ENCODE data around the gene TAF4.

The TAF4 gene

DNA sequence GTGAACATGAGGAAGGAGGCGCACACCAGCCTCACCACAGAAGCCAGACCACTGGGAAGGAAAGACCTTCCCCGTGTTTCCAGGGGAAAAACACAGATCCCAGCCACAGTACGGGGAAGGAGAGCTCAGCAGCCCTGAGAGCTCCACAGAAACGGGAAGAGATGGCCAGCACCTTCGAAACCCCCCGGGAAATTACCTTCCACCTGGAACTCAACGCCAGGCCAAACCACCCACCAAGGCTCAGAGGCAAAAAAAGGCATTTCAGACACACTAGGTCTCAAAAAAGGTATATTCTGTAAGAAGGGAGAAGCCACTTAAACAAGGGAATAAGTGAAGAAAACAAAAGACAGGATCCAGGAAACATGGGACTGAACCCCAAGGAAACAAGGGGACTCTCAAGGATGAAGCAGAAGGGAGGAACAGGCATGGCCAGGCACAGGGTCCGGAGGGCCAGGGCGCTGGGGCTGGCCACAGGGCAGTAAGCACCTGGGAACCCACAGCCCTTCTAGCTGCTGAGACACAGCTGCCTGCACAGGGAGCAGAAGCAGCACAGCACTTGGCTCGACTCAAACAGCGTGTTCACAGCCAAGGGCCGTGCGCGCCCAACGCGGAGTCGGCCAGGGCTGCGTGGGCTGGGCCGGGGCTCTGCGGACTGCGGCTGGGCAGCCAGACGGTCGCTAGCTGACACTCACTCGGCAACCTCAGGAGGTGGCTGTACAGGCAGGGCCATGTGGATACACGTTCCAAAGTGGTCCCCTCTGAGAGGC lies 44.6 kb downstream of the TAF4 start:
- DNase-seq (ENCODE audit: low read depth in 2 of 2) = no peak

DNA sequence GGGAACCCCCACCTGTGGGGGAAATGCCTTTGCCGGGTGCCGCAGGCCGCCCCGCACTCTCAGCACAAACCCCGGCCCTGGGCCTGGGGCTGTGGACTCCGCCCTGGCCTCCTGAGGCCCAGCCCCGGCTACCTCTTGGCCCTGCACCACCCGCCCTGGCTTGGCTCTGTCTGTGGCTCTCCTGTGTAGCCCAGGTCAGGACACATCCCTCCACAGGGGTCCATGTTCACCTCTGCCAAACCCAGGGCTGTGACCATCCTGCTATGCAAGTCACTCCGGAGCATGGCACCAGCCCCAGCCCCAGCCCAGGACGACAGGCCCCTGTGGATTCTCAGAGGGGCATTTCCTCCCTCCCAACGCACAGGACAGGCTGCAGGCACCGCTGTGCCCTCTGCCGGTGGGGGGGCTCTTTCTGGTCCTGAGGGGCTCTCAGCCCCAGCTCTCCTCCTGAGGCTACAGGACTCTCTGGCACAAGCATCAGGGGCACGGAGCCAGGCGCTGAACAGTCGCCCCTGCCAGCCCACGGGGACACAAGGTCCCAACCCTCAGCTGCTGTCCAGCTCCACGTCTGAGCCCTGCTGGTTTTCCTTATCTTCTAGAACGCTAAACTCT lies 45.7 kb downstream of the TAF4 start:
- DNase-seq (ENCODE audit: low read depth in 2 of 2) = no peak

DNA sequence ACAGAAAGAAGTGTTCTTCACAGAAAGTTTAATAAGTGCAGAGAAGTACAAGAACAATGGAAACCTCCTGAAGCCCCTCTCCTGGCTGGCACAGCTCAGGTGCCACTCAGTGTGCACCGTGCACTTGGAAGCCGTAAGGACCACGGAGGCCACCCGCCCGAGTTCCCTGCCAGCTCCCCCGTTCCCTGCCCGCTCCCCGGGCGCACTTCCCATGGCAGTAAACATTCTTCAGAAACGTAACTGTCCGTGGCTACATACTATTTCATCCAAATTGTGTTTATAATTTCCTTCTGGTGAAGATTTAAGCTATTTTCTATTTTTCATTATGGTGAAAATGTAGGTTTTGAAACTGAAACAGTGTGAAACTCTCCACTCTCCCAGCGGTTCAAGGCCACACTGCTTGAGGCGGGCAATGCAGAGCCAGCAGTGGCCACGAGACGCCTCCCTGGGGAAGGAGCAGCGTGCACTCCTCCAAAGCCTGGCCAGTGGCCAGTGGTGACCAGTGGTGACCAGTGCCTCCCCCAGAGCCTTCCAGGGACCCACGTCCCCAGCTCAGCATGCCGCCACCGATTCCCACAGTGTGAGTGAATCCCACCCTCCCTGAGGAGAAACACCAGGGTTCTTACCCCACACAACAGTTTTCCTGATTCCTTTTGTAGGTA lies 46.4 kb downstream of the TAF4 start:
- DNase-seq (ENCODE audit: low read depth in 2 of 2) = no peak

DNA sequence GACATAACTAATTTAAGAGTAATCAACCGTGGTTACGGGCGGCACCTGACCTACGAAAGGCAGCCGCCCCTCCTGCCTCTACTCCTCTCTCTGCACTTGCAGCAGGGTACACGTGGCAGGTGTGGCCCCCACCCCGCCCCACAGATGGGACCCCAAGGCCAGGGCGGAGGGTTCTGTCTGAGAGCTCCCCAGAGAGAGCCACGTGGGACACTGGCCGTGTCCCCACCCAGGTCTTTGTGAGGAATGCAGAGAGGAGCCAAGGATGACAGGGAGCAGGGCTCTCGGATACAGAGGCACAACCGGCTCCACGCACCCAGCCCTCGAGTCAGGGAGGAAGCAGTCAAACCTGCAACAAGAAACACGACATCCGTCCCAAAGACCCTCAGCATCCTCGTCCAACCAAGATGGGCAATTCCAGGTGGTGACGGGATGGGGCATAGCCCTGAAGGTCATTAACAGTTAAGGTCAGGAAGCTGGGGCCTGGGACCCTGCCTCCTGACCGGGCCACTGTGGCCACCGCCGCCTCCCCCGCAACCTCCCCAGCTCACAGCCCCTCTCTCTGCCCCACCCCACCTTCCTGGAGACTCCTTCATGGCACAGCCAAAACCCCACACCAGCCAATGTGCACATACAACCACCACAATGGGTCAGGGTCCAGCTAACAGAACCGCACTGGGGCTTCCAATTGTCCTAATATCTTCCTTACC lies 47.1 kb downstream of the TAF4 start:
- DNase-seq (ENCODE audit: low read depth in 2 of 2) = no peak

DNA sequence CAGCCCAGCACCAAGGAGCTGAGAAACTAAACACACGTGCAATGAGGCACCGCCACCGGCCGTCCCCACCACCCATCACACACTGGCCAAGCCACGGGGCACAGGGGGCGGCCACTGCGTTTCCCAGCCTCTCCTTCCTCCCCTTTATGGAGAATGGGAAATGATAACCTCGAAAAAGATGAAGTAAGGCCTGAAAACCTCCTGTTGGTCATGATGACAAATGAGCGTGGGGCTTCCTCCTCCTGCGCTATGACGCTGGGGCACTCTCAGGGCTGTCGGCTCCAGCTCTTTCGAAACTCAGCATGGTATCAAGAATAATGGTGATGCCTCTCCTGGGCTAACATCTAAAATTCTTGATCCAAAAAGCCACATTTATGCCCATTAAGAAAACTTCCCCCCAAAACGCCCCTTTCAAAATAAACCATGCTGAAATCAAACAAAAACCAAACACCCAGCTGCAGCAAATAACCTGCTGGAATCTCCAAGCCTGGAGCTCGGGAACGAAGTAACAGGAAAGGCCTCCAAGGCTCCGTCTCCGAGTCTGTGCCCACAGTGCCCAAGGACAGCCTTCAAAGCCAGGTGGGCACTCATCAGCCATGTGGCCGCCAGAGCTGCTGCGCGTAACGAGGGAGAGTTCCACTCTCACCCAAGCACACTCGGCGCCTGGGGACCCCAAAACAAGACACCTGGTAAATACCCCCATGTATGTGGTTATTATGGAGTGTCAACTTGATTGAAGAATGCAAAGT lies 50.0 kb downstream of the TAF4 start:
- no peak for DNase-seq (ENCODE audit: low read depth in 2 of 2)

DNA sequence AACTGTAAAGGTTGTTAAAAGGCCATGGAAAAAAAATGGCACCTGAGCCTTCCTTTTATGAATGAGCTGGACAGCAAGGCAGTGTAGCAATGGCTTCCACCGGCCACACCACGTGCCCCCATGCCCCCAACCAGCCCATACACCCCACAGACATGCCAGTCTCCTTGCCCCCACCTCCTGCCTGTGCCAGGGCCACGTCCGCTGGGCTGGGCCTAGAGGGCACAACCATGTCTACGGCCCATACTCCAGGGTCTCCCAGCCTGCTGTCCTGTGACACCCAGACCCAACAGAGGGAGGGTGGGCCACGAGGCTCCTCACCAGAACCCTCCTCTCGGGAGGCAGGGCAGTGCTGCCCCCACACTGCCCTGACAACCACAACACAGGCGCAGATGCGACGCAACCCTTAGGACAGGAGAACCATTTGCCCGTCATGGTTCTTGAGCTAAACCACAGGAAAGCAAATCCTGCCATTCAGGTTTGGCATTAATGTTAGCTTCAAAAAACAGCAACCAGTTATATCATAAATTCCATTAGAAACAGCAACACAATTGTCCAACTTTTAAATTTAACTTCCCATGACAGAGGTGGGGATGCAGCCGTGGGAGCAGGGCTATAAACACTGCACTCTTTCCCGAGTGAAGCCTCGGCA lies 50.7 kb downstream of the TAF4 start:
- no peak for DNase-seq (ENCODE audit: low read depth in 2 of 2)

DNA sequence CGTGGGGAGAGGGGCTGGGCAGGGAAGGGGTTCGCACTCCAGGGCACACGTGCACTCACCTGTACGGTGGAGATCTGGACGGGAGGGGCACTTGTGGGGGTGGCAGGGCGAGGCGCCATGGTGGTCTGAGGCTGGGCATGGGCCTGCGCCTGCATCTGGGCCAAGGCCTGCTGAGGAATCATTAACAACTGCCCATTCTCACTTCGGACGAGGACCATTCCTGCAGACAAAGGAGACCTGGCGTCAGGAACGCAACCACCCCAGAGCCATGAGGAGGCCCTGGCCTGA lies 51.2 kb downstream of the TAF4 start:
- no peak for DNase-seq (ENCODE audit: low read depth in 2 of 2)

DNA sequence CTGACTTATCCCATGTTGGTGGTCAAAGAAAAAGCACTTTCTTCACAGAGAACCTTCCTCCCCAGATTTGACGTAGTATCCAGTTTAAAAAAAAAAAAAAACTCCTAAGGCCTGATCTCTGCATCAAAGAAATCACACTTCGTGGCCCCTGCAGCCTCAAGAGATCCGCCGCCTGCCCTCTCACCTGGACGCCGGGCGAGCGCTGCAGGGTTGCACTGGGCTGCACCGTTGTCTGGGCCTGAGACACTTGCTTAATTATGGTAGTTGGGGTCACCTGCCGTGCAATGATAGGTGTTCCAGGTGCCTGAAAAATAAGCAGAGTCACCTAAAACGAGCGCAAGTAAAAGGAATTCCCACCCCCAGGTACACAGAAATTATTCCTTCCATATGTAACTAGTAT lies 53.0 kb downstream of the TAF4 start:
- DNase-seq (ENCODE audit: low read depth in 2 of 2) = no peak

DNA sequence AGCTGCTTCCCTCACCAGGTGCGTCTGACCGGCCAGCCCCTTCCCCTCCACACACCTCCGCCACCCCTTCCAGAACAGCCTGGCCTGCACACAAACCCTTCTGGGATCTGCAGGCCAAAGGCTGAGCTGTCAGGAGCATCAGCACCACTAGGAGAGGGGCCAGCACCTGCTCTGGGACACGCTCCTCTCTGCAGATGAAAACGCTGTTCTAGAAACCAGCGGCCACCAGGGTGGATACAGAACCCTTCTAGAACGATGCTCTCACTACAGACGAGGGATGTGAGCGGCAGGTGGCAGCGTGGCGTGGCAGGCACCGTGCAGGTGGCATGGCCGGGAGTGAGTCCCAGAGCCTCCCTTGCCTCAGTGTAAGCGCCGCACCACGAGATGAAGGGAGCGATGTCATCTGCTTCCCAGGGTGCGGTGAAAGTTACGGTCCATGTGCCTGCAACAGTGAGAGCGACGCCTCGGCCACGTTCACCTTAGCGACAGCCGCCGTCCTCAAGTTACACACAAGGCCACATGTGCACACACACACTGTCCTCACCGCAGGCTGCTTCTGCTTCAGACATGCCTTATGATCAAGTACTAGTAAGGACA lies 53.6 kb downstream of the TAF4 start:
- DNase-seq (ENCODE audit: low read depth in 2 of 2) = no peak

DNA sequence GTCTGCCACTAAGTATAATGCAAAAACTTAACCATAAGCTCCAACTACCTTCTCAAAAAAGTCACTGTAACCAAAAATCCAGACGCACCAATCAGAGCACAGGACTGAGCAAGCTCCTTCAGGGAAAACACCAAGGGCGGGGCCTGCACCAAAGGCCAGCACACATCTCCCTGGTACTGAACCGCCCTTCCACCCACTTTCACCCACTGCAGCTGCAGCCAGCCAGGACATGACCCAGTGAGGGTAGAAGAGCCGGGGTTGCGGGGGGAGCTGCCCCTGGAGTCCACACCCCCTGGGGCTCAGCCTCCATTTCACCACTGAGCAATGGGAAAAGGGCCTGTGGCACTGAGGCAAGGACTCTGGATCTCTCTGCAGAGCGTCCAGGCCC lies 54.3 kb downstream of the TAF4 start:
- DNase-seq (ENCODE audit: low read depth in 2 of 2) = no peak

DNA sequence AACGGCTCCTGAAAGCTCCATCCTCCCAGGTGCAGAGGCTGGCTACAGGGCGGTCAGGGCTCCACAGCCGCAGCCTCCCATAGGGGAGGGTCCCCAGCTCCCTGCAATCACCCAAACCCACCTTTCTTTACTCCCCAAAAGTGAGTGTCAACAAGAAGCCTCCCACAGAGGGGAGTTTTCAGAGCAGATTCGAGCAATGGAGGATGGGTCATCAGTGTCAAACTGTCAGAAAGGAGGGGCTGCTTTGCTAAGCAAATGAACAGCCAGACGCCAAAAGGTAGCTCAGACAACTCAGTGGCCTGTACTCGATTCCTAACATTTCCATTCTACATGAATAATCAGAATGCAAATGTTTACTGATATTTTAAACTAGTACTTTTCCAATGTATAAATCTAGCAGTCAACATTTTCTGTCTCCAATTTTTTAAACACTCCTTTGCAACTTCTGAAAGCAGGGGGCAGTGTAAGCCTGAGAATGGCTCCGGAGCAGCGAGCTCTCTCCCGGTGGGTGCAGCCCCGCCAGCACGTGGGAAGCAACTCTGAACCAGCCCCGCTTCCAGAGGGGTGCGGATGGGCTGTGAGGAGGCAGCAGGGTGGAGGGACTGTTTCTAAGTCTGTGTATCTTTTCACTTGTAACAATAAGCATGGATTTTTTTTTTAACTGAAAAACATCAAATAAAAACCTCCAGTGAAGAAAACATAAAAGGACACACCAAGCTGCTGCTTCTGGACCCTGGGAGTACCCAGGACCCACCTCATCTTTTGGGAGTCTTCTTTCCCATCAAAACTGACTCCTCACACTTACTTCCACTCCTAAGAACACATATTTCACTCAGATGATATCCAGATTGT lies 54.9 kb downstream of the TAF4 start:
- peak; percentile 20 to 33 for DNase-seq (ENCODE audit: low read depth in 2 of 2)

DNA sequence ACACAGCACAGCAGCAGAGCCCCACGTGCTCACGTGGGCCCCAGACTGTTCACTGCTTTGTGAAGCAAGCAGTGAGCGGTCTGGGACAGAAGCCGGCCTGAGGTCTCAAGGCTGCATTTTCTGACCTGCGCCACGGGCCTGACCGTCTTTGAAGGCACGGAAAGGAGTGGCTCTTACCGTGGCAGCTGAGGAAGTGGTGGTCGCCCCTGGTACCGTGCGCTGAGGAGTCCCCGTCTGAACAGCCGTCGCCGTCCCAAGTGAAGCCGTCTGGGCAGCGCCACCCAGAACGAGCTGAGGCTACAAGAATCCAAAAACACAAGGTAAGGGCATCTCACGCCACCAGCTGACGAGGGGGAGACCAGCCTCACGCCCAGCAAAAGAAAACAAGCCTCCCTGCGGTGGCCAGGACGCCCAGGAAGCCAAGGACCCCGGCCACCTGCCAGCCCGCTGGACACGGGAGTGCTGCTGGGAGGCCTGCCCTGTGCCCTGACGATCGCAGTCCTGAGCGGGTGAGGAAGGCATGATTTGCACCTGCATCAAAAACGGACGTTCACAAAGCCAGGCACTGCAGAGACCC lies 55.7 kb downstream of the TAF4 start:
- DNase-seq (ENCODE audit: low read depth in 2 of 2) = no peak

DNA sequence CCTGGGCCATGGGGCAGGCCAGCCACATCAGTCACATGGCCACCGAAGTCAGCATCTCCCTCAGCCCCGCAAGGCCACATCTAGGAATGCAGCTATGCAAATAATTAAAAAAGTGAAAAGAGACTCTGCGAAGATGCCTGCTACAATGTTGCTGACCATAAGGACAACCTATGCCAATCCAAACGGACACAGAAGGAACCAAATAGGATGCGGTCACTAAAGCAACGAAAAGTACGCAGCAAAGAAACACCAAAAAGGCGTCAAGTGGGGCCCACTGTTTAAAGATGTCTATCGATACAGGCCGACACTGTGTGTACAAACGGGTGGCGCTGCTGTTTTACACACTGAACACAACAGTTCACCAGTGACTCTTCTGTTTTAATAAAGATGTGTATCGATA lies 56.4 kb downstream of the TAF4 start:
- DNase-seq (ENCODE audit: low read depth in 2 of 2) = no peak

DNA sequence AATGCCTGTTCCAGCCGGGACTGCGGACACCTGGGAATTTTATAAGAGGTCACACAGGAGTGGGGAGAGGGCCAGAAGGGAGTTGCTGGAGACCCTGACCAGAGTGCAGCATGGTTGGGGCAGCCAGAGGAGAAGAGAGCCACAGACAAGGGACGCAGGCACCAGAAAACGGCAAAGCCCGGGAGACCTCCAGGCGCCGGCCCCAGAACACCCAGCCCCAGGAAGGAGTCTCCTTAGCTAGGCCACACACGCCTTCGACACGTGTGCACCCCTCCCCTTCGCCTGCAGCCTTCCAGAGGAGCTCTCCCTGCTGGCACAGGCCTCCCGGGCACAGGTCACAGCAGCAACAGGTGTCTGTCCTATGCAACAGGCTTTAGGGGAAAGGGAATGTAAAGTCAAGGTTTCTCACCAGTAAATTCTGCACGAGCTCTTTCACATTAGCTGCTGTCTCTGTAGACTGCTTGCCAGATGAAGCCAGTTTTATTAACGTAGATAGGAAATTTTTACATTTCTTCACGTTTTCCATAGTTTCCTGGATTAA lies 57.0 kb downstream of the TAF4 start:
- DNase-seq (ENCODE audit: low read depth in 2 of 2) = no peak

DNA sequence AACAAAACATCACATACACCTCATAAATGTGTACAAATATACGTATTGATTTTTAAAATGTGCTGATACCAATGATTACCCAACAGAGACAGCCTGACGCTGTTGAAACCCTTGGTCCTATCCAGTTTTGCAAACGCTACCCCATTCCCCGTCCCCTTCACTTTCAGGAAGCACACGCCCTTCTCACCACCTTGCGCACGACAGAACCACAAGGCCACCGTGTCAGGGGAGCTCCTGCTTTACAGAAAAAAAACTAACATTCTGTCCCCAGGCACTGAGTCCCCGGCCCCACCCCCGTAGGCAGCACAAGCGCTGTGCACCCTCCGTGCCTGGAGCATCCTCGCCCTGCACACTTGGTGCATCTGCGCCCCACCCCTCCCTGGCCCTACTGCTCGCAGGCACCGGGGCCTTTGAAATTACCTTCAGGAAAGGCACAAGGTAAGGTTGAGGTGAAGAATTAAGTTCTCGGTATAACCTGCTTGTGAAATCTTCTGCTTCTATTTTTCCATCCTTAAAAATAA lies 58.5 kb downstream of the TAF4 start:
- no peak for DNase-seq (ENCODE audit: low read depth in 2 of 2)

DNA sequence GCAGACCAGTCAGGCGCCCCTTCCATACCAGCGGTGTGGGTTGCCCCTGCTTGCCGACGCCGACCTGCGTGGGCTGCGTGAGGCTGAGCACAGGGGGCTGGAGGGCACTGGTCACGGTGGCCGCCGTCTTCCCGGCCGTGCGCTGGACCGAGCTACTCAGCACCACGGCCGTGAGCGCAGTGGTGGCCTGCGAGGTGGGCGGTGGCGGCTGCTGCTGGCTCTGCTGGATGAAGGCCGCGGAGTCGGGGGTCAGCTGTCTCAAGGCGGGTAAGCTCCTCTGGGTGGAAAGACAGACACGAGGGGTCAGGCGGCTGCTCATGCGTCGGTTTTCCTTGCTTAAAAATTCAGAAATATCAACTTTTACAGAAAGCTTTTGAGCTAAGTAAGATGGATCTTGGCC lies 59.2 kb downstream of the TAF4 start:
- no peak for DNase-seq (ENCODE audit: low read depth in 2 of 2)

DNA sequence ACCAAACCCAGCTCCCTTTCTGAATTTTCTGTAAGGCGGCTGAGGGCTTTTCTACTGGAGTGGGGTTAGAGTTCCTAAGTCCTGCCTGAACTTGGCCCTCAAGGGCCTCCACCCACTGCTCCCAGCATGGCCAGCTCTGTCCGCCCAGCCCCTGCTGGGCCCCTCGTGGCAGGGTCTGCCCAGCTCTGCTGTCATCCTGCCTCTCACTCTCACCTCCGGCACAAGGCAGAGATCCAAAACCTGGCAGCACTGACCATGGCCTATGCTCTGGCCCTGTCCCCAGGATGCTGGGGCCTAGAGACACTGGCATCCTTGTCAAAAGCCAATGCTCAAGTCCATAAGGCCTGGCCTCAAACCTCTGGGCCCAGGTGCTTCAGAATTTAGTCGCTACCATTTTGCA lies 61.1 kb downstream of the TAF4 start:
- no peak for DNase-seq (ENCODE audit: low read depth in 2 of 2)

DNA sequence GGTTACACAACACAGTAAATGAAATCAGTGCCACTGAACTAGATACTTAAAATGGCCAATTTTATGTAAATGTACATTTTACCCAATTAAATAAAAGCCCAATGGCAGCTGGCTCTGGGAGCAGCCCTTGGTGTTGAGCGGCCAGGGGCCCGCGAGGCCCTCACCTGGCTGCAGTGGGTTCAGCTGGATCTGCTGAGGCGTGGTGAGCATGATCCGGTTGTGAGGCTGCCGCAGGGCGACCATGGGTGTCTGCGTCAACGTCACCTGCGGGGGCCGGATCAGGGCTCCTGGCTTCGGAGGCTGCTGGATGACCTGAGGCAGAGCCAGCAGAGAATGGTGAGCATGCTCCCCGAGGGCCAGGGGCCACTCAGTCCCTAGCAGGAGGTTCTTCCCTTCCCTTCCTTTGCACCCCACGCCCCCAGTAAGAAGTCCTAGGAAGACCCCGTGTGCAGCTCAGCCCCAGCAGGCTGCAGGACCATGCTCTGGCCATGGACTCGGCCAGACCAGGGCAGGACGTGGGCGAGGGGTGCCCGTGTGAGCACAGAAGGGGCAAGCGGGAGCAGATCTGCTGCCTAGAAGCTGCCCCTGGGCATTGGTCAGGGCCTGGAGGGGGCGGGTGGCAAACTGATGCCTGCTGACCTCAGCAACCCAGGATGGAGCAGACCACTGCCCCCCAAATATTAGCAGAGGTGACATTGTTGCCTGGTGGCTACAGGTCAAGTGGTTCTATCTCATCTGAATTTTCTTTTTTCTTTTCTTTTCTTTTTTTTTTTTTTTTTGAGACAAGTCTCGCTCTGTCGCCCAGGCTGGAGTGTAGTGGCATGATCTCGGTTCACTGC lies 61.9 kb downstream of the TAF4 start:
- no peak for DNase-seq (ENCODE audit: low read depth in 2 of 2)
